Endothelial cell (in vitro differentiated cells): ENCODE results near the gene OTULINL. TPM values are rescaled to one million over a fixed set of nuclear protein-coding genes. Genes with fewer than 3 reads are reported as not detected.

Source experiments
- DNase-seq: peaks from one replicate; pipeline ENCODE4 v3.0.0; 2021; ENCODE audit warnings: low spot score
- H3K27ac Mint-ChIP-seq: one replicate; pipeline ENCODE4 v1.8.0; 2021; ENCODE audit warnings: mixed read lengths, inconsistent platforms; ENCODE audit not compliant: unreplicated experiment
- H3K27me3 Mint-ChIP-seq: one replicate; pipeline ENCODE4 v1.8.0; 2021; ENCODE audit warnings: mild to moderate bottlenecking, moderate library complexity, mixed read lengths, inconsistent platforms; ENCODE audit not compliant: unreplicated experiment
- H3K36me3 Mint-ChIP-seq: one replicate; pipeline ENCODE4 v1.8.0; 2021; ENCODE audit warnings: mild to moderate bottlenecking, low read depth, mixed read lengths, inconsistent platforms; ENCODE audit not compliant: unreplicated experiment
- H3K4me1 Mint-ChIP-seq: one replicate; pipeline ENCODE4 v1.8.0; 2021; ENCODE audit warnings: mild to moderate bottlenecking, mixed read lengths, inconsistent platforms; ENCODE audit not compliant: unreplicated experiment
- H3K4me3 Mint-ChIP-seq: one replicate; pipeline ENCODE4 v1.8.0; 2021; ENCODE audit warnings: mild to moderate bottlenecking, mixed read lengths, inconsistent platforms; ENCODE audit not compliant: unreplicated experiment
- H3K9me3 Mint-ChIP-seq: one replicate; pipeline ENCODE4 v1.8.0; 2021; ENCODE audit warnings: mixed read lengths, inconsistent platforms; ENCODE audit not compliant: unreplicated experiment
- total RNA-seq: library from RNA; stranded (reverse); fragmentation: NEBNext Ultra II Directional; extraction: Animal tissue kit (Norgen Biotek cat#: 25700); gene quantifications from one replicate; pipeline ENCODE4 v1.2.1, GENCODE V29; 2021; ENCODE audit not compliant: unreplicated experiment
- TF ChIP-seq, protein P1 (sequence below): fragments of 200-600 bp; sonication (generic); IDR thresholded peaks from one replicate; pipeline ENCODE4 v1.5.0; 2021; ENCODE audit warnings: antibody characterized with exemption; ENCODE audit not compliant: unreplicated experiment

OTULINL gene
- total RNA-seq, 1 donor from 2014 or later, result 5.8 TPM

DNA sequence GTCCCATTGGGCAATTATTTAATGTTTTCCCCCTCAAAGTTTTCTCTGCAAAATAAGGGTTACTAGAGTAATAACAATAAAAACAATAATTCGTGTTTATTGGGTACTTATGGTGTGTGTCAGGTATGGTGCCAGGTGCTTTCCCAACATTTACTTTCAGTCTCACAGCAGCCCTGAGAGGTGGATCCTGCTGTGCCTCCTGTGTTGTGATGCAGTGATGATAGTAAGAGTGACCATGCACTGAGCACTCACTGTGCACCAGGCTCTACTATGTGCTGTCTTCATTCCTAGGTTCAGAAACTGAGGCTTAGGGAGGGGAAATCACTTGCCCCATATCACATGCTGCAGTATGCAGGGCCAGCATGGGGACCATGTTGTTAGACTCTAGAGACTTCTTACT is 15.5 kb downstream of the OTULINL start:
- DNase-seq, result no peak
- Mint-ChIP-seq H3K27me3 (peaks cover 1% of the 10 kb centered on the region), H3K27ac (no peak overlapping the region), H3K9me3 (no peaks in the 10 kb centered on the region), H3K4me3 (no peak overlapping the region), H3K4me1 (peaks cover 26% of the 10 kb centered on the region), H3K36me3 (no peaks in the 10 kb centered on the region)
- TF ChIP-seq, protein P1, sequence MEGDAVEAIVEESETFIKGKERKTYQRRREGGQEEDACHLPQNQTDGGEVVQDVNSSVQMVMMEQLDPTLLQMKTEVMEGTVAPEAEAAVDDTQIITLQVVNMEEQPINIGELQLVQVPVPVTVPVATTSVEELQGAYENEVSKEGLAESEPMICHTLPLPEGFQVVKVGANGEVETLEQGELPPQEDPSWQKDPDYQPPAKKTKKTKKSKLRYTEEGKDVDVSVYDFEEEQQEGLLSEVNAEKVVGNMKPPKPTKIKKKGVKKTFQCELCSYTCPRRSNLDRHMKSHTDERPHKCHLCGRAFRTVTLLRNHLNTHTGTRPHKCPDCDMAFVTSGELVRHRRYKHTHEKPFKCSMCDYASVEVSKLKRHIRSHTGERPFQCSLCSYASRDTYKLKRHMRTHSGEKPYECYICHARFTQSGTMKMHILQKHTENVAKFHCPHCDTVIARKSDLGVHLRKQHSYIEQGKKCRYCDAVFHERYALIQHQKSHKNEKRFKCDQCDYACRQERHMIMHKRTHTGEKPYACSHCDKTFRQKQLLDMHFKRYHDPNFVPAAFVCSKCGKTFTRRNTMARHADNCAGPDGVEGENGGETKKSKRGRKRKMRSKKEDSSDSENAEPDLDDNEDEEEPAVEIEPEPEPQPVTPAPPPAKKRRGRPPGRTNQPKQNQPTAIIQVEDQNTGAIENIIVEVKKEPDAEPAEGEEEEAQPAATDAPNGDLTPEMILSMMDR, result no peak

DNA sequence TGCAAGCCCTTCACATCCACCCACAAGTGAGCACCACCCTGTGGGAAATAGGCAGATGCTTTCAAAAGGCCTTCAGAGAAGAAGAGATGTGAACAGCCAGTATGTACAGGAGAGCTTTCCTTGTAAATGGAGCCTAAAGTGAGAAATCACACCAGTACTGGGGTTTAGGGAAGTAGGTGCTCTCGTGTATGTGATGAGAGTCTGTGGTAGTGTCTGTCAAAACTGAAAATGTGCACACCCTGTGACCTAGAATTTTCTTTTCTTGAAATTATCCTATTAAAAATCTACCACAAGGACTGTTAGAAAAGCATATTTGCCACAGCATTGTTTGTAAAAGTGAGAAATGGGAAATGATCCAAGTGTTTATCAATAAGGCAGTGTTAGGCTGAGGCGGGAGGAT is 16.6 kb downstream of the OTULINL start:
- Mint-ChIP-seq H3K27ac (no peak overlapping the region), H3K27me3 (peaks cover 1% of the 10 kb centered on the region), H3K9me3 (no peaks in the 10 kb centered on the region), H3K4me1 (peaks cover 21% of the 10 kb centered on the region), H3K36me3 (no peaks in the 10 kb centered on the region), H3K4me3 (no peak overlapping the region)
- no peak for DNase-seq
- TF ChIP-seq, protein P1, result no peak

DNA sequence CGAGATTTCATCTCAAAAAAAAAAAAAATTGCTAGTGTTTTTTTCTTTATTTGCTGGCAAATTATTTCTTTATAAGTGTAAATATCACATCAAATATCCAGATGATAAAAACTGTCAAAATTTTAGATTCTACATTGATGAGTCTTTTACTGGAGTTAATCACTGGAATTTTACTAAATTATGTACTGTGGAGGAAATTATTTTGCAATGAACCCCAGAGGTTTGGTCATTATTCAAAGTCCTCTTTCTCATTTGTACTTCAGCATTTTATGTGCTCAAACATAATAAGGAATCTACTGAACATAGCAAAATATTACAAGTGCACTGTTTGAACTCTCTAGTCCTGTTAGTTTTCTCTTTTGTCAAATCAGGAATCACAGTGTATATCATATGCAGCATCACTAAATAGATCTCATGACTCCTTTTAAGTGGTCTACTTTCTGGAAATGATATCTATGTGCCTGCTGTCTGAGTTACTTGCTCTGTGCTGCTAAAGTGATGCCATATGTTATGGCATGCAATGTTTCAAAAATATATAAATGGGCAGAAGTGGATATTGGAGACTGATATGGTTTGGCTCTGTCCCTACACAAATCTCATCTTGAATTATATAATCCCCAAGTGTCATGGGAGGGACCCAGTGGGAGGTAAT is 18.0 kb downstream of the OTULINL start:
- no peak for DNase-seq
- Mint-ChIP-seq H3K4me3 (no peak overlapping the region), H3K36me3 (no peaks in the 10 kb centered on the region), H3K4me1 (peaks cover 12% of the 10 kb centered on the region), H3K27ac (no peak overlapping the region), H3K27me3 (peaks cover 1% of the 10 kb centered on the region), H3K9me3 (no peaks in the 10 kb centered on the region)
- TF ChIP-seq, protein P1, result no peak

DNA sequence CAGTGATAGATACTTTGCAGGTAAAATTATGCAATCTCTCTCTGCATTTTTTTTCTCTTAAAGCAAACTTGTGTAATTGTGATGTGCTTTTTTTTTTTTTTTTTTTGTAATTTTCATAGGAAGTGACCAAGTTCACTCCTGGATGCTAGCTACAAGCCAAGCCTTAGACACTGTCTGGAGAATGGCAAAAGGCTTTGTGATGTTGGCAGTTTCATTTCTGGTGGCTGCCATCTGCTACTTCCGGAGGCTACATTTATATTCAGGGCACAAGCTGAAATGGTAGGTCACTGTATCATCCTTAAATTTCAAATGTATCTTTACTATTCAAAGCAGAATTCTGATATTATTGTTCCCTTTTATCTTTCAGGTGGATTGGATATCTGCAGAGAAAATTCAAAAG is 19.3 kb downstream of the OTULINL start:
- H3K27me3 Mint-ChIP-seq, result no peaks in the 10 kb centered on the region
- no peaks in the 10 kb centered on the region for H3K9me3 Mint-ChIP-seq
- DNase-seq, result no peak
- no peak overlapping the region for H3K4me3 Mint-ChIP-seq
- TF ChIP-seq, protein P1, result no peak
- no peaks in the 10 kb centered on the region for H3K36me3 Mint-ChIP-seq
- H3K27ac Mint-ChIP-seq, result no peak overlapping the region
- peaks cover 4% of the 10 kb centered on the region for H3K4me1 Mint-ChIP-seq

DNA sequence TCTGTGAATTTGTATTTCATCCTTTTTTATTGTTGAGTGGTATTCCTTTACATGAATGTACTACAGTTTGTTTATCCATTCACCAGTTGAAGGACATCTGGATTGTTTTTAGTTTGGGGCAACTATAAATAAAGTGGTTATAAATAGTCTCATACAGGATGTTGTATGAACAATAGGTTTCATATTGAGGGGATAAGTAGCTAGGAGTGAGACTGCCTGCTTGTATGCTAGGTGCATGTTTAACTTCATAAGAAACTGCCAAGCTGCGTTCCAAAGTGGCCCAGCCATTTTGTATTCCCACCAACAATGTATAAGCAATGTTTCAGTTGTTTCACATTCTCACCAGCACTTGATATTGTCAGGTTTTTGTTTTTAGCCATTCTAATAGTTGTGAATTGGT is 21.5 kb downstream of the OTULINL start:
- no peak for DNase-seq
- Mint-ChIP-seq H3K27me3 (no peaks in the 10 kb centered on the region), H3K27ac (peak overlapping the region; percentile 11), H3K9me3 (no peaks in the 10 kb centered on the region), H3K4me1 (no peaks in the 10 kb centered on the region), H3K36me3 (no peaks in the 10 kb centered on the region), H3K4me3 (no peak overlapping the region)
- TF ChIP-seq, protein P1, result no peak
